A673 (cell line): Measurements from ENCODE around the gene FNDC3B. TPM values are rescaled to one million over a fixed set of nuclear protein-coding genes. Genes with fewer than 3 reads are reported as not detected.

Experiments used
- BruUV-seq: library from RNA; stranded (reverse); fragments of 400-500 nt; replicated peaks from 2 replicates; lab custom pipeline; 2021; lab: Mats Ljungman, UMichigan
- CTCF ChIA-PET: fragments of 300-600 bp; sonication (Branson Sonifier 250); formaldehyde crosslinking; loops from one replicate; lab custom pipeline; 2022; ENCODE audit warnings: antibody characterized with exemption; lab: Charles Lee
- POLR2A ChIA-PET: fragments of 300-600 bp; sonication (Branson Sonifier 250); formaldehyde crosslinking; loops from one replicate; lab custom pipeline; 2022; ENCODE audit warnings: antibody characterized with exemption; ENCODE audit not compliant: low non-redundant PET; lab: Charles Lee
- DNase-seq: peaks from one replicate; pipeline ENCODE4 v3.0.0-alpha.2; 2015; ENCODE audit warnings: low spot score
- H3K27ac ChIP-seq: fragments of 200-600 bp; sonication (generic); 2 replicates; pipeline ENCODE4 v1.5.1; 2016; ENCODE audit warnings: mixed run types, low read depth, mild to moderate bottlenecking, mixed read lengths, antibody characterized with exemption, low read length; ENCODE audit not compliant: poor library complexity, severe bottlenecking
- H3K27me3 ChIP-seq: fragments of 200-600 bp; sonication (generic); replicated peaks from 2 replicates; pipeline ENCODE4 v1.6.1; 2017; ENCODE audit warnings: mixed run types, low read depth, mild to moderate bottlenecking, mixed read lengths, antibody characterized with exemption, low read length; ENCODE audit not compliant: insufficient read depth, poor library complexity
- H3K36me3 ChIP-seq: fragments of 200-600 bp; sonication (generic); 2 replicates; pipeline ENCODE4 v1.6.1; 2016; ENCODE audit warnings: mixed run types, mild to moderate bottlenecking, mixed read lengths, antibody characterized with exemption, low read length; ENCODE audit not compliant: insufficient read depth, poor library complexity, severe bottlenecking
- H3K4me1 ChIP-seq: fragments of 200-600 bp; sonication (generic); 2 replicates; pipeline ENCODE4 v1.6.1; 2017; ENCODE audit warnings: mixed run types, mild to moderate bottlenecking, mixed read lengths, antibody characterized with exemption, low read length; ENCODE audit not compliant: insufficient read depth, poor library complexity, severe bottlenecking
- H3K4me3 ChIP-seq: fragments of 200-600 bp; sonication (generic); 2 replicates; pipeline ENCODE4 v1.5.1; 2016; ENCODE audit warnings: low read depth, mixed run types, mild to moderate bottlenecking, mixed read lengths, low read length; ENCODE audit not compliant: poor library complexity, severe bottlenecking
- H3K9me3 ChIP-seq: fragments of 200-600 bp; sonication (generic); 2 replicates; pipeline ENCODE4 v1.6.1; 2016; ENCODE audit warnings: mixed run types, low read depth, mild to moderate bottlenecking, mixed read lengths, antibody characterized with exemption, low read length; ENCODE audit not compliant: poor library complexity, severe bottlenecking
- CTCF ChIP-seq: fragments of 300-800, 200-600 bp; sonication (generic); conservative IDR thresholded peaks from 2 replicates; pipeline ENCODE4 v1.5.1; 2017; ENCODE audit warnings: low read depth, mild to moderate bottlenecking, antibody characterized with exemption, low read length, moderate library complexity, mixed read lengths
- EZH2 ChIP-seq: fragments of 200-600 bp; sonication (generic); IDR thresholded peaks from 2 replicates; pipeline ENCODE4 v1.6.1; 2017; ENCODE audit warnings: borderline replicate concordance, low read depth, mild to moderate bottlenecking, mixed read lengths, antibody characterized with exemption, low read length; ENCODE audit not compliant: poor library complexity, severe bottlenecking
- intact Hi-C: fragments of 100-400 bp; cut with micrococcal nuclease; formaldehyde crosslinking; loops from one replicate; pipeline ENCODE4 v1.10.0; 2022; ENCODE audit not compliant: unreplicated experiment
- total RNA-seq: library from RNA; stranded (reverse); gene quantifications from 2 replicates; pipeline ENCODE4 v1.2.3, GENCODE V29; 2021

The FNDC3B gene
- total RNA-seq, 1 experiment from 2014 or later: 50.8 TPM

- H3K4me1 ChIP-seq: peaks cover 20% of the 10 kb centered on the region
- H3K9me3 ChIP-seq: no peaks in the 10 kb centered on the region
- TF ChIP-seq CTCF (no peak), EZH2 (no peak)
- H3K36me3 ChIP-seq: no peaks in the 10 kb centered on the region
- POLR2A ChIA-PET: no interaction called here
- H3K27ac ChIP-seq: no peak overlapping the region
- CTCF ChIA-PET: no interaction called here
- no peaks in the 10 kb centered on the region for H3K27me3 ChIP-seq
- no peak for DNase-seq
- no TSS peak for BruUV-seq
- H3K4me3 ChIP-seq: no peak overlapping the region
- intact Hi-C loops: no loop called here
These were observed 109.6 kb downstream of the FNDC3B start for GRCh38 chr3:172148702-172149565.

GRCh38 chr3:172150268-172150667, 110.9 kb downstream of the FNDC3B start:
- Histone ChIP-seq H3K9me3 (no peaks in the 10 kb centered on the region), H3K4me3 (no peak overlapping the region), H3K4me1 (peaks cover 29% of the 10 kb centered on the region), H3K27me3 (no peaks in the 10 kb centered on the region), H3K36me3 (no peaks in the 10 kb centered on the region), H3K27ac (no peak overlapping the region)
- intact Hi-C loops: no loop called here
- ChIA-PET POLR2A (no interaction called here), CTCF (no interaction called here)
- TF ChIP-seq CTCF (no peak), EZH2 (no peak)
- BruUV-seq: no TSS peak
- no peak for DNase-seq

- intact Hi-C loops: no loop called here
- Histone ChIP-seq H3K4me3 (no peak overlapping the region), H3K27me3 (no peaks in the 10 kb centered on the region), H3K9me3 (no peaks in the 10 kb centered on the region), H3K4me1 (peaks cover 37% of the 10 kb centered on the region), H3K27ac (no peak overlapping the region), H3K36me3 (no peaks in the 10 kb centered on the region)
- POLR2A ChIA-PET: no interaction called here
- TF ChIP-seq EZH2 (no peak), CTCF (no peak)
- no TSS peak for BruUV-seq
- DNase-seq: no peak
- CTCF ChIA-PET: no interaction called here
These were observed 111.7 kb downstream of the FNDC3B start for GRCh38 chr3:172150913-172151650.
